ENCODE results near the gene PTGFRN. TPM values are rescaled to one million over a fixed set of nuclear protein-coding genes. Genes with fewer than 3 reads are reported as not detected.

PTGFRN gene
- total RNA-seq, 2 donors from 2014 or later = 99.4 to 153 TPM

- no peak for DNase-seq (ENCODE audit: low spot score)
- intact Hi-C loops (cut with DNase I) = loop anchor here in 1 of 2 donors (10.0 kb wide), 1 partner anchor 108 kb away; no protein-coding TSS in a partner anchor
Measured at GRCh38 chr1:116983112-116983511, 73.4 kb downstream of the PTGFRN start.

DNA sequence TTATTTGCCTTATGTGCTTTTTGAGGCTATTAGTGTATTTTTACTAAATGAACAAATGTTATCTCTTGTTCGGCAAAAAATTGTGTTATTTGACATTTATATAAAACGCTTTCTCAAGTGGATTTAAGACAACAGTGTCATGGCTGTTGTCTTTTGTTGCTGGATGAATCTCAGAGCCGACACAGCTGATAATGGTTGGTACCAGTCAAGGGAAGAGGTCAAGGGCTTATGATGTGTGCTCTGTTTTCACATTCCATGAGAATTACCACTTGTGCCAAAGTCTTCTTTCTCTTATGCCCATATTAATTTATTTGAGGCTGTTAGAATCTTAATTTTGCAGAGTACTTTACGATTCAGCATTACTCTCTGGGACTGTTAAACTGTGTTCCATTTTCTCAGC is 74.0 kb downstream of the PTGFRN start:
- intact Hi-C loops (cut with DNase I) = loop anchor here in 1 of 2 donors (10.0 kb wide), 1 partner anchor 109 kb away; no protein-coding TSS in a partner anchor
- no peak for DNase-seq (ENCODE audit: low spot score)

- no peak for DNase-seq (ENCODE audit: low spot score)
- intact Hi-C loops (cut with DNase I) = loop anchor here in 1 of 2 donors (10.0 kb wide), 1 partner anchor 110 kb away; no protein-coding TSS in a partner anchor
Measured at GRCh38 chr1:116984406-116985160, 74.9 kb downstream of the PTGFRN start.

GRCh38 chr1:116986421-116987255 is 76.9 kb downstream of the PTGFRN start:
- intact Hi-C loops (cut with DNase I) = loop anchor here in 1 of 2 donors (10.0 kb wide), 1 partner anchor 112 kb away; no protein-coding TSS in a partner anchor
- DNase-seq (ENCODE audit: low spot score) = no peak

- intact Hi-C loops (cut with DNase I) = loop anchor here in 1 of 2 donors (10.0 kb wide), 1 partner anchor 112 kb away; no protein-coding TSS in a partner anchor
- DNase-seq (ENCODE audit: low spot score) = no peak
Measured at GRCh38 chr1:116987256-116987555, 77.5 kb downstream of the PTGFRN start.

- intact Hi-C loops (cut with DNase I) = loop anchor here in 1 of 2 donors (10.0 kb wide), 1 partner anchor 113 kb away; no protein-coding TSS in a partner anchor
- DNase-seq (ENCODE audit: low spot score) = no peak
Measured at GRCh38 chr1:116988248-116988647, 78.5 kb downstream of the PTGFRN start.

GRCh38 chr1:116988908-116989307 is 79.2 kb downstream of the PTGFRN start:
- intact Hi-C loops (cut with DNase I) = loop anchor here in 1 of 2 donors (10.0 kb wide), 1 partner anchor 114 kb away; no protein-coding TSS in a partner anchor
- no peak for DNase-seq (ENCODE audit: low spot score)

- no peak for DNase-seq (ENCODE audit: low spot score)
- intact Hi-C loops (cut with DNase I) = loop anchor here in 1 of 2 donors (10.0 kb wide), 1 partner anchor 115 kb away; no protein-coding TSS in a partner anchor
Measured at GRCh38 chr1:116989835-116990234, 80.1 kb downstream of the PTGFRN start.

GRCh38 chr1:116990612-116991151 is 81.0 kb downstream of the PTGFRN start:
- peak; percentile 96 for DNase-seq (ENCODE audit: low spot score)
- intact Hi-C loops (cut with DNase I) = no loop called here

DNA sequence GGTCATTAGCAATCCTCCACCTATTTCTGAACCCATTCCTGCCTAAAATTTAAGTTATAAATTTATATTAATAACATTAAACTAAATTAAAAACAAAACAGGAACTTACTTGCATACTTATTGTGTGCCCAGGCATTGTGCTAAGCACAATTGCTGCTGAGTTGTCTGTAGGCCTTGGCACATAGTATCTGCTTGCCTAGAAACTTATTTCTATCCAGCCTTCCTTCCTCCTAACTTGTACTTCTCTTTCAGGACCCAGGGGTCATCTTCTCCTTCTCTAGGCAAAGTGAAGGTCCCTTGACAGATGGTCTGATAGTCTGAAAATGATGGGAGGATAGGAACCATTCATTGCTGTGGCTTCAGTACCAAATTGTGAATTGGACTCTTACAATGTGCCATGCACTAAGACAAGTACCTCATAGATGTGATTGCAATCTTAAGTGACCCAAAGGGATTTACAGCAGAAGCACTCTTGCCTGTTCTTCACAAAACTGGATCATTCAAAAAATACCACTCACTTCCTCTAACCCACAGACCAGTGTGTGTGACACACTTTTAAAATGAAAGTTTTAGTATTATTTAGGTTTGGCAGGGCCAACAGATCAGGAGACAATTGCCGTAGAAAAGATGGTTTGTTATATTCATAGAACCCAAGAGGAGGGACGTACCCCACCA is 81.6 kb downstream of the PTGFRN start:
- no peak for DNase-seq (ENCODE audit: low spot score)
- intact Hi-C loops (cut with DNase I) = no loop called here

- no peak for DNase-seq (ENCODE audit: low spot score)
Measured at GRCh38 chr1:116991918-116992317, 82.2 kb downstream of the PTGFRN start.

DNA sequence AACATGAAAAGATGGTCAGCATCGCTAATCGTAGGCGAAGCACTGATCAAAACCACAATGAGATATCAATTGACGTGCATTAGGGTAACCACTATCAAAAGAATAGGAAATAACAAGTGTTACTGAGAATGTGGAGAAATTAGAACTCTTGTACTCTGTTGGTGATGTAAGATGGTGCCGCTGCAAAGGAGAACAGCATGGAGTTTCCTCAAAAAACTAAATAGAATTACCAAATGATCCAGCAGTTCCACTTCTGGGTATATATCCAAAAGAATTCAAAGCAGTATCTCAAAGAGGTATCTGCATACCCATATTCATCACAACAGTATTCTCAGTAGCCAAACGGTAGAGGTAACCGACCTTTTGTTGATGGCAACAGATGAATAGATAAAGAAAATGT is 83.6 kb downstream of the PTGFRN start:
- intact Hi-C loops (cut with DNase I) = no loop called here
- DNase-seq (ENCODE audit: low spot score) = no peak

More at GRCh38 chr1:116991918-116992317, 82.2 kb downstream of the PTGFRN start:
- intact Hi-C loops (cut with DNase I) = no loop called here

DNA sequence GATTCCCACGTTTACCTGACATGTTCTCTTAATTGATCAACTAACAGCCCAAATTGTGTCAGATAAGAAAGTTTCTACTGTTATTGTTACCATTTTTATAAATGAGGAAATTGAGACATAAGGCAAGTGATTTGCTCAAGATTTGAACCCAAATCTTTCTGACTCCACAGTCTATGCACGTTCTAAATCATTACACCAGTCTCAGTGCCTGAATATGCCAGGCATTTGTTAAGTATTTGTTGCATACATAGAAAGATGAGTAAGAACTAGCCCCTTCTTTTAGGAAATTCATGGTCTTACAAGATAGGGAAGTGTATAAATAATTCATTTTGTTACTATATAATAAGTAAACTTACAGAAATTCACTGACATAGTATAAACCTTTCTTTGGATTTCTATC is 84.7 kb downstream of the PTGFRN start:
- DNase-seq (ENCODE audit: low spot score) = no peak
- intact Hi-C loops (cut with DNase I) = no loop called here

DNA sequence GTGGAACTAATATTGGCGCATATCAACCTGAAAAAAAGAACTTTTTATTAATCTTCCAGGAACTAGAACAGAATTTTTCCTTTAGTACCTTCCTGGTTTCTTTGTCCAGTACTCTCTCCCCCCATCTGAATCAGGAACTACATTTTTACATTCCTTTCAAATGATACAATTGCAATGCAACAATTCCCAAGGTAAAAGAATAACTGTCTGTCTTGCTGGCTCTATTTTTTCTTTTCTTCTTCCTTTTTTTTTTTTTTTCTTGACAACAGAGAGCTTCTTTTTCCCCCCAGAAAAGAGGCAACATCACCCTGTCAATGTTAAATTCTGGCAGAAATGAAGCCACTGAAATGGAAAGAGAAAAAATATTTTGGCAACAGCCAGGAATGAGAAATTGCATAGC is 87.3 kb downstream of the PTGFRN start:
- intact Hi-C loops (cut with DNase I) = no loop called here
- DNase-seq (ENCODE audit: low spot score) = no peak

DNA sequence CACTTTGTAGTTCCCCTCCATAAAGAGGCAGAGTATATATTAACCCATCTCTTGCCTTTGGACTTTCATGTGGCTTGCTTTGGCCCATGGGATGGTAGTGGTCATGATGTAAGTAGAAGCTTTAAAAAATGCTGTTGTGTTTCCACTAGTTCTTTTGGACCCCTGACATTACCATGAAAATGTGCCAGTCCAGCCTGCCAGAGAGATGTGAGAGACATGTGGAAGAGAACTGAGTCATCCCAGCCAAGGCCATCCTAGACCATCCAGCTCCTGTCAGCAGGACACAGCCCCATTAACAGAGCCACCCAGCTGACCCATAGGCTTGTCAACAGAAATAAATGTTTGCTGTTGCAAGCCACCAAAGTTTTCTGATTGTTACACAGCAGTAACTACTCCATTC is 87.9 kb downstream of the PTGFRN start:
- DNase-seq (ENCODE audit: low spot score) = no peak
- intact Hi-C loops (cut with DNase I) = no loop called here

GRCh38 chr1:116999596-116999995 is 89.9 kb downstream of the PTGFRN start:
- intact Hi-C loops (cut with DNase I) = no loop called here
- no peak for DNase-seq (ENCODE audit: low spot score)

DNA sequence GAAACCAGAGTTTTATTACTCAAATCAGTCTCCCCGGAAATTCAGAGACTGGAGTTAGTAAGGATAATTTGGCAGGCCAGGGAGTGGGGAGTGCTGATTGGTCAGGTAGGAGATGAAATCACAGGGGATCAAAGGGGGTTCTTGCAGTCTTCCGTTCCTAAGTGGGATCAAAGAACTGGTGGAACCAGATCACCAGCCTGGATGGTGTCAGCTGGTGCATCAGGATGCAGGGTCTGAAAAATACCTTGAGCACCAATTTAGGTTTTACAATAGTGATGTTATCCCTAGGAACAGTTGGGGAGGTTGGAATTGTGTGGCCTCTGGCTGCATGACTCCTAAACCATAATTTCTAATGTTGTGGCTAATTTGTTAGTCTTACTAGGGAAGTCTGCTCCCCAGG is 90.4 kb downstream of the PTGFRN start:
- intact Hi-C loops (cut with DNase I) = no loop called here

DNA sequence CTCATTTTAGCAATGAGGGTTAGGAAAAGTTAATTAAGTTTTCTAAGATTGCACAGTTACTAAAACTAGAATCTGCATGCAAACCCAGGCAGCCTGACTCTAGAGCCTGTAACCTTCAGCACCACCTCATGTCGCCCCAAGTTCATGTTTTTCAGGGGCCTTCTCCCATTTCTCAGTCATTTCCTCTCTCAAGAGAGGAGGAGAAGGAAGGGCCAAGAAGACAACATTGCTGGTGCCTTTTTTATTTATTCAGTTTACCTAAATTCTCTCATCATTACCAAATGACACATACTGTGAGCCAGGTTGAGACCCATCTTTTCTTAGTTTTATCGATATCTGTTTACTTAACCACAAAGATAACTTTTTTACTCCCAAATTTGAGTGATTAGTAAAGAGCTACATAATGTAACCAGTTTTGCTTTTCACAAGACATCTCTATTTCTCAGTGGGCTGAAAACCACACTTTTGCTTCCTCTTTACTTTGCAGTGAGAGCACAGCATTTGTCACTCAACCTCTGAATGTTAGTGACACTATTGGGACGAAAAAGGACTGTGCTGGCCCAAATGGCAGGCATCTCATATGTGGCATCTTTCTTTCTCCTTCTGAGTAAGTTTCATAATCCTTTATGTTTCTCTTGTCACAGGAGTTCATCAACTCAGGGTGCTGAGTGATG is 91.7 kb downstream of the PTGFRN start, which contains the start of gene CD101:
TSS of gene CD101 (plus strand) at position 507 of the 674 bp plus-strand sequence. CDS start at position 565, 58 bp downstream.
- intact Hi-C loops (cut with DNase I) = no loop called here
- no peak for DNase-seq (ENCODE audit: low spot score)

More for the DNA sequence above, 90.4 kb downstream of the PTGFRN start:
- DNase-seq (ENCODE audit: low spot score) = no peak

All from posterior vena cava (tissue), 2 donors.